ENCODE results near the gene MXD1.

Gene MXD1

DNA sequence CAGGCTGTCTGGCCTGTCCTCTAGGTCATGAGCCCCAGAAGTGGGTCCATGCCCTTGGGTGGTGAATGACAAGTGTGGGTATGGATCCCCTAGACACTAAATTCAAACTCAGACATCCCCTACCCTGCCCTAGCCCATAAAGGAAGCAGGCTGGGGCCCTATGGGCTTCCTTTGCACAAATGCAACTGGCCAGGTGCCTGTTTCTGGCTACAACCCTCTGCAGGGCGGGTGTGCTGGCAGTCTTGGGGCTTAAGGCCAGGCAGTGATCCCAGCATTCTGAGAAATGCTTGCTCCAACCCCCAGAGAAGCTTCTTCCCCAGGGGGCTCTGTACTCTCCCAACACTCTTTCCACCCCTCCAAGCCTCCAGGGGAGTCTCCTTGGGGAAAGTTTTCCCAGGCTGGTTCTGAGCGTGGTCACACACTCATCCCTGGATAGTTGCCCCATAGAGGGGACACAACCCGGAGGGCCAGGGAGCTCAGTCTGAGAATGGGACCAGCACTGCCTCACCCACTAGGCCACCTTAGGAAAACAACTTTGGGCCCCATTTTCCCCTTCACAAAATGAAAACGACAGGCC is 63.1 kb downstream of the MXD1 start:
- Histone ChIP-seq H3K4me3 (ENCODE audit: low read depth, low read length) (no peak overlapping the region), H3K27ac (no peak overlapping the region; the same call in 1 of the 2 replicates), H3K9me3 (ENCODE audit: severe bottlenecking) (no peaks in the 10 kb centered on the region), H3K36me3 (no peaks in the 10 kb centered on the region), H3K27me3 (ENCODE audit: insufficient read depth, low read depth, severe bottlenecking) (no peaks in the 10 kb centered on the region)
- TF ChIP-seq, protein P1, sequence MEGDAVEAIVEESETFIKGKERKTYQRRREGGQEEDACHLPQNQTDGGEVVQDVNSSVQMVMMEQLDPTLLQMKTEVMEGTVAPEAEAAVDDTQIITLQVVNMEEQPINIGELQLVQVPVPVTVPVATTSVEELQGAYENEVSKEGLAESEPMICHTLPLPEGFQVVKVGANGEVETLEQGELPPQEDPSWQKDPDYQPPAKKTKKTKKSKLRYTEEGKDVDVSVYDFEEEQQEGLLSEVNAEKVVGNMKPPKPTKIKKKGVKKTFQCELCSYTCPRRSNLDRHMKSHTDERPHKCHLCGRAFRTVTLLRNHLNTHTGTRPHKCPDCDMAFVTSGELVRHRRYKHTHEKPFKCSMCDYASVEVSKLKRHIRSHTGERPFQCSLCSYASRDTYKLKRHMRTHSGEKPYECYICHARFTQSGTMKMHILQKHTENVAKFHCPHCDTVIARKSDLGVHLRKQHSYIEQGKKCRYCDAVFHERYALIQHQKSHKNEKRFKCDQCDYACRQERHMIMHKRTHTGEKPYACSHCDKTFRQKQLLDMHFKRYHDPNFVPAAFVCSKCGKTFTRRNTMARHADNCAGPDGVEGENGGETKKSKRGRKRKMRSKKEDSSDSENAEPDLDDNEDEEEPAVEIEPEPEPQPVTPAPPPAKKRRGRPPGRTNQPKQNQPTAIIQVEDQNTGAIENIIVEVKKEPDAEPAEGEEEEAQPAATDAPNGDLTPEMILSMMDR (IDR thresholded peaks at IDR 0.05; ENCODE audit: low read depth, low read length), result no peak
- DNase-seq, result no peak

DNA sequence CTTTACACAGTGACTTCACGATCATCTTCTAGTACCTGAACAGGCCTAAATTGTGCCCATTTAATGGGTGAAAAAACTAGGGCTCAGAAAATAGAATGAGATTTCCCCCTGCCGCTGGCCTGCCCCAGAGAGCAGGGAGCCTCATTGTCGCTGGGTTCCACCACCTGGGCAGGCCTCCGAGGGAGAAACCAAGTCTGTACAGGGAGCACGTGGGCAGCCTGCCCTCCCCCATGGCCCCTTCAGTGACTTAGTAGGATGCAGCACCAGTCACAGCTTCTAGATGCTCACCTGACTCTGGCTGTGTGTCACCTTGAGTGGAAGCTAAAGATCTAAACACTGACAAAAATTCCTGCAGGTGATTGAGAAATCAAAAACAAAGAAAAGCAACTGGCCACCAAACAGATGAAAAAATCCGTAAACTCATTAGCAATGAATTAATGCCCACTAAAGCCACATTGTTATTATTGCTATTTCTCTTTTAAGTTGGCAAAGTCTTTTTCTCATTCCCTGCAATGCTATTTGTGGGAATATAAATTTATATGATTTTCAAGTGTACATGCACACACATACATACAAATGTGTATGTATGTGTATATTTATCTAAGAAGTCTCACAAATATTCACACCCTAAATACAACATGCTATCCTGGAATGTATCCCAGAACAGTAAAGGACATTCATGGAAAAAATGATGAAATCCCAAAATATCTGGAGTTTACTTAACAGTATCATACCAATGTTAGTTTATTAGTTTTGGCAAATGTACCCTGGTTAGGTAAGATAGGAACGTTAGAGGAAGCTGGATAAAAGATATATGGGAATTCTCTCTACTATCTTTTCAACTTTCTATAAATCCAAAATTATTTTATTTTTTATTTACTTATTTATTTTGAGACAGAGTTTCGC is 65.2 kb downstream of the MXD1 start:
- no peaks in the 10 kb centered on the region for H3K9me3 ChIP-seq (ENCODE audit: severe bottlenecking)
- H3K27ac ChIP-seq, result no peak overlapping the region
- no peak for DNase-seq
- no peaks in the 10 kb centered on the region for H3K27me3 ChIP-seq (ENCODE audit: insufficient read depth, low read depth, severe bottlenecking)
- H3K36me3 ChIP-seq, result no peaks in the 10 kb centered on the region
- H3K4me3 ChIP-seq (ENCODE audit: low read depth, low read length), result no peak overlapping the region
- TF ChIP-seq, protein P1 (IDR thresholded peaks at IDR 0.05; ENCODE audit: low read depth, low read length), result no peak

DNA sequence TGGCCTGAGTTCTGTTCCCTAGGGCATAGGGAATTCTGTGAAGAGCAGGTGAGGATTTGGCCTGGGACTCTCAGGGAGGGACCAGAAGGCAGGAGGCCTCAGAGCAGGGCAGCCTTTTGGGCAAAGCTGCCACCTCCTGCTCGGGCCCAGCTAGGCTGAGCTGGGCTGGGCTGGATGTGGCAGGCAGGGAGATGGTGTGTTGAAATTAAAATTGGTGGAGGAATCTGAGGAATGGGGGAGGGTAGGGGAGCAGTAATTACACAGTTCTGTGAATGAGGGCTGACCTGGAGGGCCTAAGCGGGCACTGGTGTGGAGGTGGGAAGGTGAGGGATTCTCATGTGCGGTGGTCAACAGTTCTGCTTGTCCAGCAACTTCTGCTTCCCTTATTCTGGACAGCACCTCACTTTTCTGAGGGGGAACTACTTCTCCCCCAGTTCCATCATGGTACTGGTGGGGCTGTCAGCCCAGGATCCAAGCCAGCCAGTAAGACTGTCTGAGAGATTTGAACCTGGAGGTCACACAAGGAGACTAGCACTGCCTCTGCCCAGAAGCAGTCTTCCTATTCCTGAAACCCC is 68.6 kb downstream of the MXD1 start:
- H3K9me3 ChIP-seq (ENCODE audit: severe bottlenecking), result no peaks in the 10 kb centered on the region
- H3K27me3 ChIP-seq (ENCODE audit: insufficient read depth, low read depth, severe bottlenecking), result no peaks in the 10 kb centered on the region
- H3K36me3 ChIP-seq, result no peaks in the 10 kb centered on the region; the same call in 1 of the 2 replicates
- DNase-seq, result no peak
- no peak overlapping the region for H3K27ac ChIP-seq
- no peak overlapping the region for H3K4me3 ChIP-seq (ENCODE audit: low read depth, low read length)
- TF ChIP-seq, protein P1 (IDR thresholded peaks at IDR 0.05; ENCODE audit: low read depth, low read length), result no peak

DNA sequence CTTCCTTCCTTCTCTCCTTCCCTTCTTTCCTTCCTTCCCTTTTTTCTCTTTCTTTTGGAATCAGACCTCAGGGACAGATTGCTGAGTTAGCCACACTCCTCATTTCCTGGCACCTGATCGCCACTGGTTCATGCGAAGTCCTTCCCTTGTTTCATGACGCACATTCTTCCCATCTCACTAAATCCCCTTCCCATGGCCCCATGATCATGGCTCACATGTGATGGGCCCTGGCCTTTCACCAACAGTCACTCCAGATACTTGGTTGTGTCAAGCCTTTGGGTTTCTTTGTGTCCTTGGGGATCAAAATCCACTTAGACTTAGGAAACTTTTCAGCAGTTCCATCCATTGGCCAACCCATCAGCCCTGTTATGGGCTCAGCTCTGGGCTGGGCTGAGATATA is 70.3 kb downstream of the MXD1 start:
- H3K27me3 ChIP-seq (ENCODE audit: insufficient read depth, low read depth, severe bottlenecking), result no peaks in the 10 kb centered on the region
- H3K9me3 ChIP-seq (ENCODE audit: severe bottlenecking), result no peaks in the 10 kb centered on the region
- no peaks in the 10 kb centered on the region; the same call in 1 of the 2 replicates for H3K36me3 ChIP-seq
- DNase-seq, result no peak
- H3K27ac ChIP-seq, result no peak overlapping the region
- no peak overlapping the region for H3K4me3 ChIP-seq (ENCODE audit: low read depth, low read length)
- TF ChIP-seq, protein P1 (IDR thresholded peaks at IDR 0.05; ENCODE audit: low read depth, low read length), result no peak

DNA sequence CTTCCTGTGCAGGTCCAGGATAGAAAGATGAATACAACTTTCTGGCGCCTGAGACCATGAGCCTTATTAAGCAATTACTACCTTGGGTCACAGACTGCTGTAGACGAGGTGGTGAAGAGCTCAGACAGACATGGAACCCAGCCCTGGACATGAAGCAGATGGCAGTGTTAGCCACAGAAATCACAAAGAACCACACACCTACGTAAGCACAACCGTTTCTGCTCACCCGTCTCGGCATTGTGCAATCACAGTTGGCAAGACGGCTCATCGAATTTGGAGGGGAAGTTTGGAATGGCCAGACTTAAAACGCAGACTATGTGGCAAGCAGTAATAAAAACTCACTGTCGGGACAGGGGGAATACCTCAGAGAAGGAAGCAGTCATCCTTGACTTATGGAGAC is 70.8 kb downstream of the MXD1 start:
- no peak for DNase-seq
- Histone ChIP-seq H3K27me3 (ENCODE audit: insufficient read depth, low read depth, severe bottlenecking) (no peaks in the 10 kb centered on the region), H3K9me3 (ENCODE audit: severe bottlenecking) (no peaks in the 10 kb centered on the region), H3K27ac (no peak overlapping the region), H3K4me3 (ENCODE audit: low read depth, low read length) (no peak overlapping the region), H3K36me3 (no peaks in the 10 kb centered on the region; the same call in 1 of the 2 replicates)
- TF ChIP-seq, protein P1 (IDR thresholded peaks at IDR 0.05; ENCODE audit: low read depth, low read length), result no peak
